ENCODE results near the gene HSPA12B. TPM values are rescaled to one million over a fixed set of nuclear protein-coding genes. Genes with fewer than 3 reads are reported as not detected.

The HSPA12B gene
- total and polyA plus RNA-seq, 2 of the 8 experiments (the other 6 are each of a cell fraction or from before 2014, with no cell fraction given): 2.2 to 4.3 TPM

GRCh38 chr20:3721912-3722311 lies 10.6 kb upstream of the HSPA12B start:
- no peak overlapping the region for H3K4me3 ChIP-seq (ENCODE audit: extremely low read depth in 1 of 4, insufficient read depth in 2 of 4, low read depth in 3 of 4, low read length in 4 of 4)
- CTCF ChIA-PET (ENCODE audit: partially characterized antibody): interaction anchor here (0.6 to 2.8 kb wide), 7 partner anchors 15 to 47 kb away, joined by 3 to 10 read pairs (median 3); partner anchors contain the start of gene ADISSP
- WGBS, 2 experiments (ENCODE audit: extremely low coverage in 1 of 2, insufficient coverage in 1 of 2, insufficient read length in 1 of 2, insufficient replicate concordance in 2 of 2, low coverage in 1 of 2, low lambda C conversion rate in 2 of 2, missing lambda C conversion rate in 1 of 2): 79% methylated on average over 2 of the region's 4 CpGs; no CpG with 5 or more reads in 1 of the 2 experiments
- no peak for TF ChIP-seq POLR2AphosphoS5 (IDR thresholded peaks at IDR 0.05; ENCODE audit: low read depth, low read length)
- no peak for TF ChIP-seq POLR2A (IDR thresholded peaks at IDR 0.05; ENCODE audit: control extremely low read depth in 1 of 2, low read depth in 2 of 2, low read length in 2 of 2)
- TF ChIP-seq E2F6 (IDR thresholded peaks at IDR 0.05): no peak
- no peak for TF ChIP-seq HDAC6 (IDR thresholded peaks at IDR 0.05; ENCODE audit: low read depth, low read length)
- no peak for TF ChIP-seq JUN (IDR thresholded peaks at IDR 0.05; ENCODE audit: low read depth, low read length)
- TF ChIP-seq USF2 (IDR thresholded peaks at IDR 0.05; ENCODE audit: low read length): no peak
- TF ChIP-seq TEAD4 (IDR thresholded peaks at IDR 0.05; ENCODE audit: low read depth, low read length): no peak
- no peak for TF ChIP-seq GTF2F1 (IDR thresholded peaks at IDR 0.05; ENCODE audit: borderline replicate concordance, low read depth, low read length)
- TF ChIP-seq POU5F1 (IDR thresholded peaks at IDR 0.05; ENCODE audit: low read depth, low read length): no peak
- TF ChIP-seq RAD21 (IDR thresholded peaks at IDR 0.05 in 1 of 2, conservative IDR thresholded peaks at IDR 0.05 in 1 of 2; ENCODE audit: low read depth in 2 of 2, low read length in 2 of 2): no peak
- no peak for TF ChIP-seq CEBPB (IDR thresholded peaks at IDR 0.05; ENCODE audit: low read depth, low read length)
- TF ChIP-seq EGR1 (IDR thresholded peaks at IDR 0.05; ENCODE audit: borderline replicate concordance, low read depth, low read length): no peak
- TF ChIP-seq ATF3 (IDR thresholded peaks at IDR 0.05; ENCODE audit: insufficient read depth, low read depth, low read length): no peak

More at GRCh38 chr20:3721912-3722311, 10.6 kb upstream of the HSPA12B start:
- no peak overlapping the region for H3K27ac ChIP-seq (ENCODE audit: low read depth, low read length)
- no peak overlapping the region for H3K18ac ChIP-seq (ENCODE audit: extremely low read depth, low read length)
- H3K79me1 ChIP-seq (ENCODE audit: low read depth, low read length): no peaks in the 10 kb centered on the region
- no peaks in the 10 kb centered on the region for H3K23me2 ChIP-seq (ENCODE audit: low read depth, low read length)
- no peak overlapping the region for H3K4ac ChIP-seq (replicated peaks; ENCODE audit: insufficient read length, low read depth, low read length)
- H3K9me3 ChIP-seq (ENCODE audit: insufficient read depth in 2 of 2, low read depth in 1 of 2, low read length in 1 of 2): no peaks in the 10 kb centered on the region
- no peak overlapping the region for H3K9ac ChIP-seq (replicated peaks in 1 of 4; ENCODE audit: extremely low read depth in 1 of 4, low read depth in 3 of 4, low read length in 3 of 4)
- FAIRE-seq (no peak), DNase-seq (ENCODE audit: low read depth in 1 of 2, low spot score in 2 of 2) (no peak)
- H2BK15ac ChIP-seq (ENCODE audit: low read length): no peak overlapping the region
- H3K27me3 ChIP-seq (replicated peaks in 1 of 4; ENCODE audit: control insufficient read depth in 3 of 4, extremely low read depth in 1 of 4, insufficient read depth in 3 of 4, low read length in 3 of 4): no peaks in the 10 kb centered on the region
- H2BK5ac ChIP-seq (ENCODE audit: low read depth, low read length): no peak overlapping the region
- H3K36me3 ChIP-seq (ENCODE audit: control insufficient read depth in 2 of 4, insufficient read depth in 4 of 4, low read length in 3 of 4): no peaks in the 10 kb centered on the region
- H3K14ac ChIP-seq (ENCODE audit: insufficient read length): no peak overlapping the region
- POLR2A ChIA-PET (ENCODE audit: partially characterized antibody): interaction anchor here (1.2 kb wide), 1 partner anchor 28 kb away, joined by 3 read pairs; no protein-coding TSS in a partner anchor
- no peak overlapping the region for H2AK5ac ChIP-seq (ENCODE audit: low read depth, low read length)
- no peak overlapping the region for H2BK12ac ChIP-seq (ENCODE audit: low read depth, low read length)
- H2BK120ac ChIP-seq (replicated peaks; ENCODE audit: low read depth, low read length): no peak overlapping the region
- H4K20me1 ChIP-seq (replicated peaks in 1 of 2; ENCODE audit: control insufficient read depth in 1 of 2, insufficient read depth in 2 of 2, low read length in 2 of 2): no peaks in the 10 kb centered on the region
- H3K79me2 ChIP-seq (ENCODE audit: control insufficient read depth in 1 of 2, insufficient read depth in 2 of 2, low read length in 2 of 2): no peaks in the 10 kb centered on the region
- no peak overlapping the region for H3K4me2 ChIP-seq (ENCODE audit: insufficient read depth in 1 of 2, low read depth in 2 of 2, low read length in 2 of 2)
- H2AFZ ChIP-seq (ENCODE audit: low read length): no peak overlapping the region
- no peak overlapping the region for H4K91ac ChIP-seq (replicated peaks; ENCODE audit: insufficient read length, low read length)
- no peak overlapping the region for H2BK20ac ChIP-seq (ENCODE audit: low read length)
- H4K5ac ChIP-seq (ENCODE audit: insufficient read length, low read depth, low read length): no peak overlapping the region
- H3K23ac ChIP-seq (ENCODE audit: insufficient read length): no peak overlapping the region
- H4K8ac ChIP-seq (ENCODE audit: extremely low read depth, insufficient read depth, low read length): no peak overlapping the region
- H3K56ac ChIP-seq (replicated peaks; ENCODE audit: insufficient read length, low read depth, low read length): no peak overlapping the region
- no peaks in the 10 kb centered on the region for H3K4me1 ChIP-seq (replicated peaks in 1 of 4; ENCODE audit: control insufficient read depth in 3 of 4, insufficient read depth in 4 of 4, low read length in 3 of 4)

Measured in H1 (cell line).